T-cell (primary cell): ENCODE results near the gene IGSF6. TPM values are rescaled to one million over a fixed set of nuclear protein-coding genes. Genes with fewer than 3 reads are reported as not detected.

Experiments
- ATAC-seq, 4 experiments: fragments of 200-7000 bp in 3 of 4; fragments of 150-1000 bp in 1 of 4; cut with Tn5 transposase; replicated peaks in 1 of 4; 1 replicate in 3 of 4; 2 replicates in 1 of 4; pipeline ENCODE4 v1.10.0; 2021; ENCODE audit warnings: moderate library complexity in 3 of 4, mild to moderate bottlenecking in 2 of 4, moderate number of reproducible peaks in 1 of 4
- CTCF ChIA-PET, 2 donors: fragments of 300-600 bp; sonication (Branson Sonifier 250); formaldehyde crosslinking; loops; one replicate each; lab custom pipeline; 2022; ENCODE audit warnings: antibody characterized with exemption in 2 of 2; lab: Charles Lee
- POLR2A ChIA-PET, 2 donors: fragments of 300-600 bp; sonication (Branson Sonifier 250); formaldehyde crosslinking; loops; one replicate each; lab custom pipeline; 2022; ENCODE audit warnings: antibody characterized with exemption in 2 of 2; lab: Charles Lee
- DNase-seq, 35 experiments: peaks; one replicate each; pipeline versions ENCODE4 v3.0.0 to v3.0.0-alpha.2; 2013 to 2023
- H3K27ac ChIP-seq: one replicate; pipeline ENCODE4 v1.5.1; 2013; ENCODE audit warnings: low read length
- H3K27me3 ChIP-seq, 2 experiments: replicated peaks in 1 of 2; 1 replicate in 1 of 2; 2 replicates in 1 of 2; pipeline versions ENCODE4 v1.6.1 to v1.7.0; 2013; ENCODE audit warnings: low read length in 1 of 2, mixed read lengths in 1 of 2; ENCODE audit not compliant: control insufficient read depth in 2 of 2, insufficient read depth in 2 of 2; ENCODE audit errors: extremely low read depth in 1 of 2
- H3K36me3 ChIP-seq, 2 donors: 1 replicate in 1 of 2; 2 replicates in 1 of 2; pipeline versions ENCODE4 v1.6.1 to v1.7.0; 2013; ENCODE audit warnings: low read length in 1 of 2; ENCODE audit not compliant: control insufficient read depth in 2 of 2, insufficient read depth in 1 of 2; ENCODE audit errors: extremely low read depth in 1 of 2
- H3K4me1 ChIP-seq, 2 experiments: 1 replicate in 1 of 2; 2 replicates in 1 of 2; pipeline versions ENCODE4 v1.6.1 to v1.7.0; 2013; ENCODE audit warnings: low read length in 2 of 2, mixed read lengths in 1 of 2; ENCODE audit not compliant: insufficient read depth in 2 of 2, control insufficient read depth in 1 of 2; ENCODE audit errors: extremely low read depth in 1 of 2
- H3K4me3 ChIP-seq, 2 donors: 1 replicate in 1 of 2; 2 replicates in 1 of 2; pipeline versions ENCODE4 v1.5.1 to v1.7.0; 2013; ENCODE audit warnings: mild to moderate bottlenecking in 2 of 2, low read length in 1 of 2, moderate library complexity in 1 of 2; ENCODE audit not compliant: control insufficient read depth in 1 of 2; ENCODE audit errors: extremely low read depth in 1 of 2
- H3K9me3 ChIP-seq: 2 replicates; pipeline ENCODE4 v1.7.0; 2013
- H3K27ac Mint-ChIP-seq, 2 donors: one replicate each; pipeline ENCODE4 v1.8.0; 2020 to 2021; ENCODE audit warnings: mild to moderate bottlenecking in 2 of 2, mixed read lengths in 2 of 2
- H3K27me3 Mint-ChIP-seq, 2 donors: one replicate each; pipeline ENCODE4 v1.8.0; 2021 to 2022; ENCODE audit warnings: mixed read lengths in 2 of 2
- H3K36me3 Mint-ChIP-seq: one replicate; pipeline ENCODE4 v1.8.0; 2021; ENCODE audit warnings: mixed read lengths
- H3K4me1 Mint-ChIP-seq, 3 donors: one replicate each; pipeline ENCODE4 v1.8.0; 2020 to 2022; ENCODE audit warnings: mixed read lengths in 3 of 3, mild to moderate bottlenecking in 1 of 3
- H3K4me3 Mint-ChIP-seq, 3 donors: one replicate each; pipeline ENCODE4 v1.8.0; 2020 to 2022; ENCODE audit warnings: mild to moderate bottlenecking in 3 of 3, mixed read lengths in 3 of 3, moderate library complexity in 3 of 3
- H3K9me3 Mint-ChIP-seq, 3 donors: one replicate each; pipeline ENCODE4 v1.8.0; 2020 to 2022; ENCODE audit warnings: mixed read lengths in 3 of 3
- whole genome bisulfite sequencing: methylation state at CpG from one replicate; pipeline ENCODE4 v1.1.5; 2013; ENCODE audit warnings: missing lambda C conversion rate; ENCODE audit not compliant: insufficient coverage; 5-methylcytosine and 5-hydroxymethylcytosine counted together
- total RNA-seq, 35 experiments: library from RNA in 6 of 35; stranded (reverse) in 6 of 35; fragments of 120-200 nt in 1 of 35; gene quantifications; one replicate each; pipeline versions ENCODE4 v1.2.1 to v1.2.4 and lab custom pipeline; 2013 to 2026

IGSF6 gene
- total RNA-seq, 5 donors from 2014 or later (not counting 1 experiment from before 2014, with no cell fraction given), result 0.15 to 0.60 (median 0.28) TPM

DNA sequence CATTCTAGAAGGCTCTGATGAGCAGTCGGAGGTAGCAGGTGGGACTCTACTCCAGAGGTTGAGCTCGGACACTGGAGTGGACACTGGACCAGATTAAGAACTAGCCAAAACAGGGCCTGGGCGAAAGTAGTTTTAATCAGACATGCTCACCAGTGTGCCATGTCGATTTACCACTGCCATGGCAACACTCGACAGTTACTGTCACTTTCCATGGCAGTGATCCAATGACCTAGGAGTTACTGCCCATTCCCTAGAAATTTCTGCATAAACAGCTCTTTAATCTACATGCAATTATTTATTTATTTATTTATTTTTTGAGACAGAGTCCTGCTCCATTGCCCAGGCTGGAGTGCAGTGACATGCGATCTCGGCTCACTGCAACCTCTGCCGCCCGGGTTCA lies 60.2 kb downstream of the IGSF6 start:
- POLR2A ChIA-PET, result interaction anchor here in 1 of 2 donors (0.5 kb wide), 1 partner anchor 36 kb away, joined by 5 read pairs; no protein-coding TSS in a partner anchor
- Histone ChIP-seq H3K9me3 (no peaks in the 10 kb centered on the region), H3K36me3 (no peaks in the 10 kb centered on the region), H3K27me3 (no peaks in the 10 kb centered on the region), H3K4me3 (no peak overlapping the region), H3K27ac (no peak overlapping the region), H3K4me1 (peaks cover 1 to 2% of the 10 kb centered on the region in 2 experiments)
- 89% methylated on average over 5 of the region's 9 CpGs for WGBS
- Mint-ChIP-seq H3K4me3 (no peak overlapping the region), H3K9me3 (no peaks in the 10 kb centered on the region), H3K4me1 (peaks cover 3 to 5% (median 5%) of the 10 kb centered on the region in 3 donors), H3K27ac (no peak overlapping the region), H3K27me3 (no peaks in the 10 kb centered on the region), H3K36me3 (no peaks in the 10 kb centered on the region)
- DNase-seq, result no peak
- no peak for ATAC-seq
- CTCF ChIA-PET, result interaction anchor here (1.3 to 2.0 kb wide), 3 partner anchors 9 to 65 kb away, joined by 4 to 6 read pairs (median 4); no protein-coding TSS in a partner anchor

DNA sequence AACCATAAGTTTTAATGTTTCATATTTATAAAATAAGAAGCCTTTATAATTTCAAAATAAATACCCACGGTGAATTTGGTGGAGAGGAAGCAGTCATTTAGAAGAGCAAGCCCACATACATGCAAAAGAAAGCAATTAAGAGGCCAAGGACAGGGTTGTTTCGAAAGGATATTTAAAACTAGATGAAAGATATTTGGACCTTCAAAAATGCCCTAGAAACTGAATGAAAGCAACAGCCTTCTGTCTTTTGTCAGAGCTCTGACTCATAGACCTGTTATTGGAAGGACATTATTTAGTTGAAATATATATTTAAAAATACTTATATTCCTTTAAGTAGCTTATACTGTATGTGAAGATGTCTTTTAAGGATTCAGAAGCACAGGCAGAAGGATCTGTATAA lies 61.6 kb downstream of the IGSF6 start:
- H3K36me3 Mint-ChIP-seq, result no peaks in the 10 kb centered on the region
- no peaks in the 10 kb centered on the region for H3K4me1 ChIP-seq
- H3K4me3 ChIP-seq, result no peak overlapping the region
- no peak overlapping the region for H3K27ac ChIP-seq
- no peaks in the 10 kb centered on the region for H3K36me3 ChIP-seq
- DNase-seq (no peak), ATAC-seq (no peak)
- H3K9me3 Mint-ChIP-seq, result no peaks in the 10 kb centered on the region
- ChIA-PET CTCF (interaction anchor here in 1 of 2 donors (0.8 to 1.1 kb wide), 2 partner anchors 48 to 50 kb away, joined by 3 read pairs; no protein-coding TSS in a partner anchor), POLR2A (no interaction called here)
- no peaks in the 10 kb centered on the region for H3K27me3 Mint-ChIP-seq
- no peaks in the 10 kb centered on the region for H3K27me3 ChIP-seq
- no peaks in the 10 kb centered on the region for H3K4me1 Mint-ChIP-seq
- H3K27ac Mint-ChIP-seq, result no peak overlapping the region
- WGBS, result no CpG with 5 or more reads among the region's 2 CpGs
- no peaks in the 10 kb centered on the region for H3K9me3 ChIP-seq
- H3K4me3 Mint-ChIP-seq, result no peak overlapping the region

DNA sequence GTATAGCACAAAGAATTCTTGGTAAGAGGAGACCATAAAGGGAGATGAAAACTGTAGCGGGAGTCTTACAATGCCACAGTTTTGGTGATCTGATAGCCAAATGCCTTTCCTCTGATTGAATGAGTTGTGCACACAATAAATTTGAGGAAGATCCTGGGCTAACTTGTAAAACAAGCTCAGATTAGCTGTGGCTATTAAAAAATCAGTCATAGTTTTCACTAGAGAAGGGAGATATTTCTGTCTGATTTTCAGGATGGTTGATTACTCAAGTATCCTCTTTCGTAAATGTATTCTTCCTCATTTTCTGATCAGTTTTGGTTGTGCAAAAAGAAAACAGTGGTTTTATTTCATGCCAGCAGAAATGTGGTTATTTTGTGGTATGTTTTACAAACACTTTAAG lies 62.1 kb downstream of the IGSF6 start:
- Histone ChIP-seq H3K36me3 (no peaks in the 10 kb centered on the region), H3K4me3 (no peak overlapping the region), H3K9me3 (no peaks in the 10 kb centered on the region), H3K27me3 (no peaks in the 10 kb centered on the region), H3K4me1 (no peaks in the 10 kb centered on the region), H3K27ac (no peak overlapping the region)
- no peak for ATAC-seq
- 83% methylated on average over 1 of the region's 2 CpGs for WGBS
- POLR2A ChIA-PET, result no interaction called here
- CTCF ChIA-PET, result interaction anchor here (0.6 to 0.8 kb wide), 6 partner anchors 49 to 434 kb away, joined by 3 to 6 read pairs (median 3); no protein-coding TSS in a partner anchor
- H3K27ac Mint-ChIP-seq, result no peak overlapping the region
- H3K36me3 Mint-ChIP-seq, result no peaks in the 10 kb centered on the region
- no peak overlapping the region for H3K4me3 Mint-ChIP-seq
- no peaks in the 10 kb centered on the region for H3K4me1 Mint-ChIP-seq
- no peak for DNase-seq
- H3K27me3 Mint-ChIP-seq, result no peaks in the 10 kb centered on the region
- no peaks in the 10 kb centered on the region for H3K9me3 Mint-ChIP-seq

DNA sequence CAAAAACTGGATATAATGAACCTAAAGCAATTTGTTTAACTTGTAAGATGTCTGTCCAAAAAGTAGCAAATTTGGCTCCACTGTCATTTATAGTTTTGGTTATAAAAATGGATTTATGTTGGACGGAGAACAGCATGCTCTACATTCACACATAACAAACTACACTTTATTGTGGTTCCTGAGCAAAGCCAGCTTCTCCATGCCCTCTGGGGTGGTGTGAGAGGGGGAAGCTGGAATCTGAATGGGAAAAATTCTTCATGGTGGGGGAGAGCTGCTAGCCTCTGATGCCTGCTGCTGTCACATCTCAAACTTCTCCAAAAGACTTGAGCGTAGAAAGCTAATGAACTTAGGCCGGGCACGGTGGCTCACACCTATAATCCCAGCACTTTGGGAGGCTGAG lies 62.9 kb downstream of the IGSF6 start:
- Mint-ChIP-seq H3K27ac (no peak overlapping the region), H3K36me3 (no peaks in the 10 kb centered on the region), H3K4me1 (no peaks in the 10 kb centered on the region), H3K4me3 (no peak overlapping the region), H3K27me3 (no peaks in the 10 kb centered on the region), H3K9me3 (no peaks in the 10 kb centered on the region)
- no peaks in the 10 kb centered on the region for H3K27me3 ChIP-seq
- no peaks in the 10 kb centered on the region for H3K36me3 ChIP-seq
- H3K27ac ChIP-seq, result no peak overlapping the region
- no peak for DNase-seq
- H3K4me3 ChIP-seq, result no peak overlapping the region
- CTCF ChIA-PET, result no interaction called here
- H3K9me3 ChIP-seq, result no peaks in the 10 kb centered on the region
- no CpG with 5 or more reads among the region's 4 CpGs for WGBS
- POLR2A ChIA-PET, result no interaction called here
- no peaks in the 10 kb centered on the region for H3K4me1 ChIP-seq
- ATAC-seq, result no peak

Other genes with a start within 250 kb of the IGSF6 start
- 10 to 100 TPM; 69.3 to 93.3 (median 75.5) TPM for gene METTL9, start 53.0 kb downstream of the IGSF6 start, total RNA-seq
- under 1 TPM in 3 of 5 donors, not detected in 2; 0.18 to 0.20 (median 0.19) TPM for gene OTOA, start 11.4 kb upstream of the IGSF6 start, total RNA-seq
- 100 to 1,000 TPM; 173 to 372 (median 216) TPM for gene NPIPB4, start 205.1 kb upstream of the IGSF6 start, total RNA-seq